ENCODE measurements around the gene PAK6. TPM values are rescaled to one million over a fixed set of nuclear protein-coding genes. Genes with fewer than 3 reads are reported as not detected.

The PAK6 gene
- total RNA-seq, 1 experiment from 2014 or later = 1.8 TPM

DNA sequence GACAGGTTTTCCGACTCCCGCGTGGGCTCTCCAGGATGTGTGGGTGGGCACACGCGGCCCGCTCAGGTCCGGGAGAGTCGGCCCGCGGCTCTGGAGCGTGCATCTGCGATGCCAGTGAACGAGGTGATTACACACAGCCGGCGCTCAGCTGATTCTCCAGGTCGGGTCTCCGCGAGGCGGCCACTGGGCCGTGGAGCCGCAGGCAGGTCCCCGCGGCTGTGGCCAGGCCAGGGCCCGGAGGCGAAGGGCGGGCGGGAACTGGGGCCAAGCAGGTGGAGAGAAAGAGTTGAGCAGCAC, 13.2 kb downstream of the PAK6 start:
- peak; percentile 51 for DNase-seq (ENCODE audit: low spot score)
- in situ Hi-C loops (cut with HindIII; ENCODE audit: low sequenced_read_pairs) = no loop called here

DNA sequence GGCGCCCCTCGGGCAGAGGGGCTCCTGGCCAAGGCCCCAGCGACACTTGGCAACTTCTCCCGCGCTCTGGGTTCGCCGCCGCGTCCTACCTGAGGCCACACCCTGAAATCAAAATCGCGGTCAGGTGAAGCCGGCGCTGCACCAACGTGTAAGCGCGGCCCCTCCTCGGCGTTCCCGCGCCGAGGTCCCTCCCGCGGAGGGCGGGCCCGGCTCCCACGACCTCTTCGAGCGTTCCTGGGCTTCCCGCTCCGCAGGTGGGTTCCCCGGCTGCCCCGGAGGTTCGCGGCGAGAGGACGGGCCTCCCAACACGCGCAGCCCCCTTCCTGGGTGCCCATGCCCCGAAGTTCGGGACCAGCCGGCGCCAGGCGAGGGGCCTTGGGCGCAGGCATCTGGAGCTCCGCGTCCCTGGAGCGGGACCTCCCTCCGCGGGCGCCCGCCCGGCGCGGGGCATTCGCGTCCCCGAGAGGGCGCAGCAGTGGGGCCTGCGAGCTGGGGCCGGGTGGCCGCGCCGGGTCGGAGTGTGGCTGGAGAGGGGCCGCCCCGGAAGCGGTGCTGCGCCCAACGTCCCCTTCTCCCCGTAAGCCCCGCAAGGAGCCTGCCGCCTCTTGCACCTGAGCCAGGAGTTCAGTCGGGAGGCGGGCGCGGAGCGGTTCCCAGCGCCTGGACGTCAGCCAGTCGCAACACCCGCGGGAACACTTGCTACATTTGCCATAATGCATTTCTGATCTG, 13.7 kb downstream of the PAK6 start:
- peak; percentile 61 for DNase-seq (ENCODE audit: low spot score)
- in situ Hi-C loops (cut with HindIII; ENCODE audit: low sequenced_read_pairs) = no loop called here

DNA sequence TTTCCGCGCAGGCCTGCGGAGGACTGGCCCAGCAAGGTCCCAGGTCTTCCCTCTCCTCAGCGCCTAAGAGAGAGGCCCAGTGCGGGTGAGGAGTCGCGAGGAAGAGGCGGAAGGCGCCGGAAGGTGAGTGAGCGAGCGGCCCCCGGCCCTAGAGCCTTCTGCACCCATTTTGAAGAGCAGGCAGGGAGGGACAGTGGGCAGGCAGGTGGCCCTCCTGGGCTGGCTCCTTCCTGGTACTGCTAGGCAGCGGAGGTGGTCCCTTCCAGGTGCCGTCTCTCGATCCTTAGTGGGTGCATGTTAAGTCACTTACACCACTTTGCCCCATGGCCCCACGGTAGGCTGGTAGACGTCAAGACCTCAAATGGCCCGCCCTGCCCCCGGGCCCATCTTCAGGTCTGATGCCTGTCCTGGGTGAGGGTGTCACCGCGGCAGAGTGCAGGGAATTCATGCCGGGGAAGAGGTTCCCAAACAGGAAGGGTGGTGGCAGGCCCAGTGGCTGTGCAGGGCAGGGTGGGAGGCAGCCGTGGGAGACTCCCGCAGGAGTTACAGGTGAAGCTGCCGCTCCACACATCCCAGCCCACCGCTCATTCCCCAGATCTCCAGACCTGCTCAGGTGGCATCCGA, 14.4 kb downstream of the PAK6 start:
- in situ Hi-C loops (cut with HindIII; ENCODE audit: low sequenced_read_pairs) = no loop called here
- DNase-seq (ENCODE audit: low spot score) = no peak

DNA sequence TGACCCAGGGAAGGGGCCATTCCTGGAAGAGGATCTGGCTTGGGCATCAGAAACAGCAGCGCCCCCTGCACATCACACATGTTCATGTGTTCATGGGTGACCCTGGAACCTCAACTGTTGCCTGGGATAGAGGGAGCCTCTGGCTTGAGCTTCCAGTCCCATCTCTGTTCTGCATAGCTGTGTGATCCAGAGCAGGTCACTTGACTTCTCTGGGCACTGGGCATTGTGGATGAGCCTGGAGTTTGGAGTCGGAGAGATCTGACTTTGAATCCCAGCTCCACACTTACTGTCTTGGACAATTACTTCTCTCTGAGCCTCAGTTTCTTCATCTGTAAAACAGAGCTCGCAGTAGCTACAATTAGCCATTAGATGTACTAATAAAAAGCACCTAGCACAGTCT, 15.6 kb downstream of the PAK6 start:
- no peak for DNase-seq (ENCODE audit: low spot score)
- in situ Hi-C loops (cut with HindIII; ENCODE audit: low sequenced_read_pairs) = no loop called here

DNA sequence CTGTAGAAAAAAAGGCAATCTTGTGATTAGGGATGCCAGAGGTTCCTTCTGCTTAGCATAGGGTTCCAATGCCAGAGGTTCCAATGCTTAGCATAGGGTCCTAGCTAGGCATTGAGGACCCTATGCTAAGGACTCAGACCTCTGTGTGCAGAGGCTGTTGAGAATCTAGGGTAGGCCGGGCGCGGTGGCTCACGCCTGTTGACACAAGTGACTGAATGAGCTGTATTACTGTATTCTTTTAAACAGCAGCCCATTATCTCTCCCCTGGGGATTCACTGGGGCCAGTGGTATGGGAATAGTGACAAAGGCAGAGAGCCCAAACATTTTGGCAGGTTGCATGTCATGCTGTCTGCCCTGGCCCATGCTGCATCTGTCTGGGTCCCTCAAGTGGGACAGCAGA, 16.2 kb downstream of the PAK6 start:
- in situ Hi-C loops (cut with HindIII; ENCODE audit: low sequenced_read_pairs) = no loop called here
- DNase-seq (ENCODE audit: low spot score) = no peak

DNA sequence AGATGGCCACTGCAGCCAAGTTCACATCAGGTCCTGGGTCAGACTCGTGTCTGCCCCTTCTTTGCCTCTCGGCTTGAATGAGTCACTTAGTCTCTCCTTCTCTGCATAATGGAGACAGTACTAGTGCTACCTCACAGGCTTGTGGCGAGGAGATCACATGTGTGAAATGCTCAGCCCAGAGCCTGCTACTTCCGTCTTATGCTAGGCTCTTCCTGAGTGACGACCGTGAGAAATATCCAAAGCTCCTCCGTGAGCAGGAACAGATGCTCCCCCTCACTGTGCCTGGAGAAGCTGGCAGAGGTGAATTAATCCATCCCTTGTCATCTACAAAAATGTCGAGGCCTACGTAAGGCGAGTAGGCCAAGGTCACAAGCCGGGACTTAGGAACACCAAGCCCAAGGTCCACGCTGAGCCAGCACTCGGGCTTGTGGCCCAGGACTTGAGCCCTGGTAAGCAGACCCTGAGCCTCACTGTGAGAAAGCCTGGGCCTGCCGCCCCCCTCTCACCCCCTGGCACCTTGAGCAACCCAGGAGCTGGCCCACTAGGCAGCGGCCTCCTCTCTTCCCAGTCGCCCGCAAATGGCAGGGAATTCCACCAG, 17.9 kb downstream of the PAK6 start:
- in situ Hi-C loops (cut with HindIII; ENCODE audit: low sequenced_read_pairs) = no loop called here
- peak; percentile 62 for DNase-seq (ENCODE audit: low spot score)

DNA sequence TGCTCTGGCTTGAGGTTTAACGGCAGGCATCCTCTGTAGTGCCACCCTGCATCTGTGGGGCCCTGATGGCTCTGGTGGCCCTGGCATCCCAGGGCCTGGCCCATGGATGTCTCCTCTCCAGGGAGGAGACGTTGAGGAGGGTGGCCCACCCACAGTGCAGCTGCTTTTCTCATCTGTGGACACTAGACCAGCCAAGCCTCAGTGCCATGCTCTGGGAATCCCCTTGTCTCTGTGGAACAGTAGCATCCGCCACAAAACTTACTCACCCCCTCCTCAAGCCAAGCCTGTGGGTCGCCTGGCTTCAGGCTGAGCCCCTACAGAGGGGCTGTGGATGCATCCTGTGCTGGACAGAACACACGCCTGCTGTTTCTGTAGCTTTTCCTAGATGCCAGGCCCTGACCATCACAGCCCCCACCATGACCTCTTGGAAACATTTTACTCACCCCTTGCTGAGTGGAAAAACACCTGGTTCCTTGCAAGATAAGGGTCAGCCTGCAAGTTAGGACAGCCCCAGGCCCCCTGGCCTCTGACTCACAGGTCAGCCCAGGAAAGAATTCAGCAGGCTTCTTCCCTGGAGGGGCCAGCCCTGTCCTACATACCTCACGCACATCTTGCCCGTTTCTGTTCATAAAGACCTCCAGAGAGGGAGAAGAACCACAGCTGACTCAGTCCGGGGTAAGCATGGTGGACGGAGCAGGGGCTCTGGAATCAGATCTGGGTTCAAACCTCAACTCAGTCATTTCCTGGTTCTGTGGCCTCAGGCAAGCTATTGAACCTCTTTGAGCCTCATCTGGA, 19.0 kb downstream of the PAK6 start:
- in situ Hi-C loops (cut with HindIII; ENCODE audit: low sequenced_read_pairs) = no loop called here
- no peak for DNase-seq (ENCODE audit: low spot score)

DNA sequence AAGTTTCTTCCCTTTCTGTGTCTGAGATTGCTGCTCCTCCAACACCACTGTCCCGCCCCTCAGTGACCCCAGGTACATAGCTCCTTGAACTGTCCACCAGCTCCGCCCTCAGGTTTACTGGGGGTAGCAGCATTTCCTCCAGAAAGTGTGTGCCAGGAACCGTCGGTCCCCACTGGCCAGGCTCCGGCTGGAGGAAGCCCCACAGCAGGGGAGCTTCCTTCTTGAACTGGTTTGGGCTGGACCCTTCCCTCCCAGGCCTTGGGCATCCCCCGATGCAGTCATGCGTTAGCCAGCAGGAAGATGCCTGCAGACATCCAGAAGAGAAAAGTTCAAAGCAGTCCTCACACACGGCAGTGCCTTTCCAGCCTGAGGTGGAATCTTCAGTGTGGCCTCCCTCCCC, 19.7 kb downstream of the PAK6 start:
- DNase-seq (ENCODE audit: low spot score) = no peak
- in situ Hi-C loops (cut with HindIII; ENCODE audit: low sequenced_read_pairs) = no loop called here

DNA sequence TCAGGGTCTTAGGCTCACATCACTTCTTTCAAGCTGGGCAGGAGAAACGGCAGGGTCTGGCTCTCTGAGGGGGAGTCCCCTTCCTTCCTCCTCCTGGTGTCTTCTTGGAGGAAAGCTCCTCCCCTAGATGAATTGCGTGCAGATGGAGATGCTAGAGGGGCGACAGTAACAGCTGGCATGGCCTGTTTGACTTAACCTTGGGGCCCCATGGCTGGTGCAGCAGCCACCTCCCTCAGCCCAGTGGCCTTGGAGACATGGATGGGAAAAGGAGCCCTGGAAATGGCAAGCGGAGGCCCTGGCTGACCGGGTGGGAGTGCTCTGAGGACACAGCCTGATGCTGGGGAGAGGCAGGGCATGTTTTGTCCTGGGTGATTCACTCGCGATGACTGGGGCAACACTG, 20.2 kb downstream of the PAK6 start:
- in situ Hi-C loops (cut with HindIII; ENCODE audit: low sequenced_read_pairs) = no loop called here
- DNase-seq (ENCODE audit: low spot score) = no peak

DNA sequence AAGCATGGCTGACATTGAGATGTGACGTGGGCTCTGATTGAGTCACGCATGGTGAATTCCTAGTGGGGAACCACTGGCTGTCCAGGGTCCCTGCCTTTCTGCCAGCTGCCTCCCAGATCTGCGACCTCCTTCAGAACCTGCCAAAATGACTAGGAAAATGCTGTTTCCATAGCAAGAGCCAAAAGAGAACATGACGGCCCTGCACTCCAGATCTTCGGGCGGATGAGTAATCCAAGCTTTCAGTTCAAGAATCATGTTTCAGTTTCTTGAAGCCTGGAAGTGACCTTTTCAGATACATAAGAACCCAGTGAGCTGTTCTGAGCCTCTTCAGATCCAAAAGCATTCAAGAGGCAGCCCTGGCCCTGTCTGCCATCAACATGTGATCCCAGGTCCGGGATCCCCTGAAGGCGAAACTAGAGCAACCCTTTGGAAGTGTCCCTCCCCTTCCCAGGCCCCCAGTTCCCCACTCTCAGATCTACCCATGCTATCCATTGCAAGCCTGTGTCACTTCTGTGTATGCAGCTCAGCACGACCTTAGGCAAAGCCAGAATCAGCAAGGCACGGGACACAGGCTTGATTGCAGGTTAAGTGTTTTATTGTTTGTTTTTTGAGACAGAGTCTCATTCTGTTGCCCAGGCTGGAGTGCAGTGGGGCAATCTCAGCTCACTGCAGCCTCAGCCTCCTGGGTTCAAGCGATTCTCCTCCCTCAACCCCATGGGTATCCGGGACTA, 24.3 kb downstream of the PAK6 start:
- in situ Hi-C loops (cut with HindIII; ENCODE audit: low sequenced_read_pairs) = no loop called here
- no peak for DNase-seq (ENCODE audit: low spot score)

DNA sequence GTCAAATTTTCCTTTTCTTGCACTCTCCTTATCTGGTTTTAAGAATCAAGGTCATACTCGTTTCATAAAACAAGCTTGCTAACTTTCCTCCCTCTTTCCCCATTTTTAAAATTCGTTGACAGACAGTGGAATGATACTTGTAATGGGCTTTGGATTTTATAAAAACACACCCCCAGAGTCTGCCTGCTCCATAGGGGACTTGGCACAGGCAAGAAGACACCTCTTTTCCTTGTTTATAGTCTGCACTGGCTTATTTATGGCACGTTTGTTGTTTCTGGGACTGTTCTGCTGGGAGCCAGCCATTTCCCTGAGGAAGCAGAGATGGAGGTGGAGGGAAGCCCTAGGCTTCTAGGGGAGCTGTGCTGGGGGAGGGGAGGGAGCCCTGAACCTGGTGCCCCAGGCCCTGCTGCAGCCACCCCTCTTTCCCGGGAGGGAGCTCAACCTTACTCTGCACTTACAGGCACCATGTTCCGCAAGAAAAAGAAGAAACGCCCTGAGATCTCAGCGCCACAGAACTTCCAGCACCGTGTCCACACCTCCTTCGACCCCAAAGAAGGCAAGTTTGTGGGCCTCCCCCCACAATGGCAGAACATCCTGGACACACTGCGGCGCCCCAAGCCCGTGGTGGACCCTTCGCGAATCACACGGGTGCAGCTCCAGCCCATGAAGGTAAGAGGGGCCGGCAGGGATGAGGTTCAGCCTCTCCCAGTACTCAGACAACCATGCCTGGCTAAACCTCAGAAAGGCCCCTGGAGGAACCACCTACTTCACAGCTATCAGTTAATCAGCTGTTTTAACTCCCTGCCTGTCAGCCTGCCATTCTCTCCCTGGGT, 25.7 kb downstream of the PAK6 start:
- in situ Hi-C loops (cut with HindIII; ENCODE audit: low sequenced_read_pairs) = no loop called here
- DNase-seq (ENCODE audit: low spot score) = no peak

DNA sequence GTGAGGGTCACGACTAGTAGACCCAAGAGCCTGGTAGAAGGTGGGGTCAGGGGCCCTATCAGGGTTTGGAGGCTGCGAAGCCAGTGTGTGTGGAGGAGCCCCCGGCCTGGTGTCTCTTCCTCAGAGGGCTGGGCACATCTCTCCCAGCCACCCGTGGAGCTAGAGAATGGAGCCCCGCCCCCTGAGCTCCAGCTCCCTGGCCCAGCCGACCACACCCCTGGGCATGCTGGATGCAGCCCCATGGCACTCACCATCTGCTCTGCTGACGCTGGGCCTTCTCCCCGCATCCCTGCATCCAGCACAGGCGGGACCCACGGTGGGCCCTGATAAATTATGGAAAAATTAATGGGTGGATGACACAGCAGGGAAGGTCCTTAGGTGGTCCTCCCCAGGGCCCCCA, 26.5 kb downstream of the PAK6 start:
- in situ Hi-C loops (cut with HindIII; ENCODE audit: low sequenced_read_pairs) = no loop called here
- no peak for DNase-seq (ENCODE audit: low spot score)

DNA sequence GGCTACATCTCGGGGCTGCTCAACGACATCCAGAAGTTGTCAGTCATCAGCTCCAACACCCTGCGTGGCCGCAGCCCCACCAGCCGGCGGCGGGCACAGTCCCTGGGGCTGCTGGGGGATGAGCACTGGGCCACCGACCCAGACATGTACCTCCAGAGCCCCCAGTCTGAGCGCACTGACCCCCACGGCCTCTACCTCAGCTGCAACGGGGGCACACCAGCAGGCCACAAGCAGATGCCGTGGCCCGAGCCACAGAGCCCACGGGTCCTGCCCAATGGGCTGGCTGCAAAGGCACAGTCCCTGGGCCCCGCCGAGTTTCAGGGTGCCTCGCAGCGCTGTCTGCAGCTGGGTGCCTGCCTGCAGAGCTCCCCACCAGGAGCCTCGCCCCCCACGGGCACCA, 27.0 kb downstream of the PAK6 start:
- in situ Hi-C loops (cut with HindIII; ENCODE audit: low sequenced_read_pairs) = no loop called here
- DNase-seq (ENCODE audit: low spot score) = no peak

DNA sequence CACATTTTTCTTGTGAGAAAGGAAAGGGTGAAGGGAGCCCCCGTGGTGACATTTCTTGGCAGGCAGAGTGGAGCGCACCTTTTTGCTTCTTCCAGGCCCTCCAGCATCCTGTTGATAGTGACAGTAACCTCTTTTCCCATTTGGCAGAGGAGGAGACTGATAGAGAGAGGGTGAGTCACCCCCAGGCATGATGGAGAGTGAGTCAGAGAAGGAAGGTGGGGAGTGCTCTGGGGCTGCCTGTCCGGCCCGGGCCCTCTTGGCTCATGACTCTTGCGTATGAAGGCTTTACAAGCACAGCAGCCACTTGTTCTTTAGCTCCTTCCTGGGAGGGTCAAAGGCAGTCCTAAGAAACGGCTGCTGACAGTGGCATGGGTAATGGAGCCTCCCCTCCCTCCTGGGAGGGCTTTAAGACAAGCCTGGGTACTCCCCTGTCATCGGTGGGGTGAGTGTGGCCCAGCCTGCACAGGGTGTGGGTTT, 28.0 kb downstream of the PAK6 start:
- in situ Hi-C loops (cut with HindIII; ENCODE audit: low sequenced_read_pairs) = no loop called here
- peak; percentile 38 for DNase-seq (ENCODE audit: low spot score)

DNA sequence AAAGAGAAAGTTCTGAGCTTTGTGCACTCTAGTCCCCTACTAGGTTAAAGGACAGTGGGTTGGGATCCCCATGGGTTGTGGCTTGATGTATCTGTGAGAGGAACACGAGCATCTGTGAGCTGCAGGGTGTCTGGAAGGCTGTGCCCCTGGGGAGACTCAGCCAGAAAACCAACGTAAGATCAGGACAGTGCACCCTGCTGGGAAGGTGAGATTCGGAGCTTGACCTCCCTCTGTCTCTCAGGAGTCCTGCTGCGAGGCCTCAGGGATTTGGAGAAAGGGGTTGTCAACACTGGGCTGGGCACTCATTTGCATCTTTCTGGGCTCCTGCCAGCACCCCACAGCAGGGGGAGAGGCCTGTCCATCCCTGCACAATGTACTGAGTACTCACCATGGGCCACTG, 28.8 kb downstream of the PAK6 start:
- no peak for DNase-seq (ENCODE audit: low spot score)
- in situ Hi-C loops (cut with HindIII; ENCODE audit: low sequenced_read_pairs) = no loop called here

DNA sequence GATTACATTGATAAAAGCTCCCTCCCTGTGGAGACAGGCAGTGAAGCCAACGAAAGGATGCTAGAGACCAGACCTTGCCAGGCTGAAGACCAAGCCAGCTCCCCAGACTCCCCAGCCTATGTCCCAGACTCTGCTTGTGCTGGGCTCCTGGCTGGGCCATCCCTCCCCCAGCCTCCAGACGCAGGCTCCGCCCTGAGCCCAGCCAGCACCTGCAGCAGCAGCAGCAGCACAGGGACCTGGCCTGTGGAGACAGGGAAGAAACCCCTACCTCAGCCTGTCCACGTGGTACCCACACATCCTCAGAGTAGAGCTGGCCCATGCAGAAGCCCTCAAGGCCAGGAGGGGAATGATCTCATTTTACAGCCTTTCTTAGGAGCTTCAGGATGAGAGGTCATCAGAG, 30.7 kb downstream of the PAK6 start:
- in situ Hi-C loops (cut with HindIII; ENCODE audit: low sequenced_read_pairs) = loop anchor here (5.0 kb wide), 1 partner anchor 47 kb away; no protein-coding TSS in a partner anchor
- DNase-seq (ENCODE audit: low spot score) = no peak

DNA sequence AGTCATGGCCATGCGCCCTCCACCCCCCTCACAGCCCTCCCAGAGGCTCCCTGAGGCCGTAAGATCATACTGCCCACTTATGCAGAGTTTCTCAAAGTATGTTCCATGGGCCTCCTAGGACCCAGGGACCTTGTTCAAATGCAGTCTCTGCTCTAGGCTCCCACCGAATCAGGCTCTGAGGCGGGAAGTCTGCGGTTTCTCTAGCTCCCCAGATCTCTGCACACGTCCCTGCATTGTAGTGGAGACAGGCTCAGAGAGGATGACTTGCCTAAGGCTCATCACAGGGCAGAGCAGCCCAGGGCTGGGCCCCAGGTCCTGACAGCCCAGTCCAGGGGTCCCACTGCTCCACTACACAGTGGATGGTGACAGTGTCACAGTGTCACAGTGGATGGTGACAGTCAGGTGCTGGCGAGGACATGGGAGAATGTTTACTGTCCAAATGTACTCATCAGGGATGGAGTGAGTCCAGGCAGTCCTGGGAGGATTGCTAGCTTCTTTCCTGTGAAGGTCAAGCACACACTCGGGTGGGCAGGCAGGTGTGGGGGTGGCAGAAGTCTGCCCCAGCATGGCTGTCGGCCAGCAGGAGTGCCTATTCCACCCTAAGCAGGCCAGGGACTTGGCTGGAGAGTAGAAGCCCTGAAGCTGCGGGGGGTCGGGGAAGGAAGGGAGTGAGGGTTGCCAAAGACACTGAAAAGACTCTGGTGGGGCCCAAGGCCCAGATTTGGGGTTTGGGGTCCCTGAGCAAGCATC, 31.6 kb downstream of the PAK6 start:
- in situ Hi-C loops (cut with HindIII; ENCODE audit: low sequenced_read_pairs) = loop anchor here (5.0 kb wide), 1 partner anchor 48 kb away; no protein-coding TSS in a partner anchor
- no peak for DNase-seq (ENCODE audit: low spot score)

Measured in G401 (cell line).